Fibroblast of lung (primary cell): ENCODE results near the gene CHAMP1.

Source experiments
- EZH2 ChIP-seq: IDR thresholded peaks from 2 replicates; pipeline ENCODE4 v1.5.1; 2012; ENCODE audit warnings: low read length, control low read depth, mild to moderate bottlenecking; ENCODE audit errors: missing control alignments
- TF ChIP-seq, protein P1 (sequence below), 2 donors: IDR thresholded peaks in 1 of 2; conservative IDR thresholded peaks in 1 of 2; 1 replicate in 1 of 2; 2 replicates in 1 of 2; pipeline ENCODE4 v1.5.1; 2011 to 2012; ENCODE audit warnings: low read length in 2 of 2, control low read depth in 1 of 2, inconsistent platforms in 1 of 2, low read depth in 1 of 2, mild to moderate bottlenecking in 1 of 2

DNA sequence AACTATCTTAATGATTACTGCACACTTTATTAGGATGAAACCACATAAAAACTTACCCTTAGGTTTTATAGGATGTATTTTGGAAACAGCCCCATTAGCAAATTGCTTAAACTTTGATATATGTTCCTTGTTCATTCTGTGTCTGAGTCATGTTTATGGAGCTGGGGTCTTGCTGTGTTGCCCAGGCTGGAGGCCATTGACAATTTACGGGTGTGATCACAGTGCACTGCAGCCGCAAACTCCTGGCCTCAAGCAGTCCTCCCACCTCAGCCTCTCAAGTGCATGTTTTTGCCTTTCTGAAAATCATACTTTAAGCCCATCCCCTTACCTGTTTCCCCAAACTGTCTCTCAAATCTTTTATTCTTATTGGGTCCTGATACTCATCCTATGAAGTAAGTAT, 5.2 kb upstream of the CHAMP1 start:
- TF ChIP-seq EZH2, result no peak
- TF ChIP-seq, protein P1, sequence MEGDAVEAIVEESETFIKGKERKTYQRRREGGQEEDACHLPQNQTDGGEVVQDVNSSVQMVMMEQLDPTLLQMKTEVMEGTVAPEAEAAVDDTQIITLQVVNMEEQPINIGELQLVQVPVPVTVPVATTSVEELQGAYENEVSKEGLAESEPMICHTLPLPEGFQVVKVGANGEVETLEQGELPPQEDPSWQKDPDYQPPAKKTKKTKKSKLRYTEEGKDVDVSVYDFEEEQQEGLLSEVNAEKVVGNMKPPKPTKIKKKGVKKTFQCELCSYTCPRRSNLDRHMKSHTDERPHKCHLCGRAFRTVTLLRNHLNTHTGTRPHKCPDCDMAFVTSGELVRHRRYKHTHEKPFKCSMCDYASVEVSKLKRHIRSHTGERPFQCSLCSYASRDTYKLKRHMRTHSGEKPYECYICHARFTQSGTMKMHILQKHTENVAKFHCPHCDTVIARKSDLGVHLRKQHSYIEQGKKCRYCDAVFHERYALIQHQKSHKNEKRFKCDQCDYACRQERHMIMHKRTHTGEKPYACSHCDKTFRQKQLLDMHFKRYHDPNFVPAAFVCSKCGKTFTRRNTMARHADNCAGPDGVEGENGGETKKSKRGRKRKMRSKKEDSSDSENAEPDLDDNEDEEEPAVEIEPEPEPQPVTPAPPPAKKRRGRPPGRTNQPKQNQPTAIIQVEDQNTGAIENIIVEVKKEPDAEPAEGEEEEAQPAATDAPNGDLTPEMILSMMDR (conservative IDR thresholded peaks at IDR 0.05 in 1 of 2, IDR thresholded peaks at IDR 0.05 in 1 of 2; ENCODE audit: low read depth in 1 of 2, low read length in 2 of 2), result no peak
